HG02884 (cell line): Measurements from ENCODE around the gene SLITRK3.
"Not testable (repeated sequence)": the region's sequence is repeated elsewhere in the genome, so short reads cannot be mapped to it uniquely, and the experiment has no call there.

ENCODE experiments used
- ATAC-seq: cut with Tn5 transposase; IDR thresholded peaks from one replicate; pipeline ENCODE4 v1.9.1; 2021; ENCODE audit warnings: mild to moderate bottlenecking, moderate library complexity; ENCODE audit not compliant: unreplicated experiment

The SLITRK3 gene

GRCh38 chr3:165192610-165193192 is 3.5 kb downstream of the SLITRK3 start:
- ATAC-seq: no peak

- ATAC-seq: no peak
Observed at GRCh38 chr3:165191491-165191890, 4.7 kb downstream of the SLITRK3 start.

DNA sequence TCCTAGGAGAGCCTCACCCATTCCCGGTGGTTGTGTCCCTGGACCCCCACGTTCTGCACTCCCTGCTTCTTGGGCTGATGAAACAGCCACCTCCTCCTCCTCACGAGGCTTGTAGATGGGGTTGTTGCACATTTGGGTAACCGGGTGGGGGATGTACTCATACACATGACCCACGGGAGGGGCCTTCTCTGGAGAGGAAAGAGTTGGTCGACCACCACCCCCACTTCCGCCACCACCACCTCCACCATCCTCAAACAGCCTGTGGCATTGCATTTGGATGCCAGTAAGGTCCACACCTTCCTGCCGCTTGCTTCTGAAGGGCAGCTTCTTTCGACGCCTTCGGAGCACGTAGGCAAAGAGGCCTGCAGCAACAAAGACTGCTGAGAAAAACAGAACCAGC is 7.7 kb downstream of the SLITRK3 start:
- ATAC-seq: no peak

DNA sequence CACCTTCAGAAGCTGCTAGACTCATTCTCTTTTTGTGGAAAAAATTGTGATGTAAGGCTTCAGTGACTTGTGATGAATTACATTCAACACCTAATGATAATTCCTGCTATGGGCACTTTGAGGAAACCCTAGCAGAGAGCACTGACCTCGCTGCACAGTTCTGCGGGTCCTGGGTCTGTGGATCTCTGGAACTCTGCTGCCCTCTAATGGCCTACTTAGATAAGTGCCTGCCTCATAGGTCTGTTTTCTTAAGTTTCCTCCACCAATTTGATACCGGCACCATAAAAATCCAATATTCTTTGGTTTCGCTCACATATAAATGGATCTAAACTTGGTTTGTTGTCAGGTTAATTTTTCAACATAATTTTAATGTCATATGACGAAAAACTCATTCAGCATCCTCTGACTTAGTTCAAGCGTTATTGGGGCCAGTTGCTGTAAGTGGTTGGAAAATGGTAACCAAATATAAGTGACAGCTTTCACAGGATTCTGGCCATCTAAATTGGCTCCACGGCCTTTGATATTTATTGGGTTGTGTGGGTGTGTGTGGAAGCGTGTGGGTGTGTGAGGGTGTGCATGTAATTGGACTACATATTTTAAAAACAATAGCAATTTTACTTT is 10.4 kb downstream of the SLITRK3 start:
- peak; percentile 97 for ATAC-seq

DNA sequence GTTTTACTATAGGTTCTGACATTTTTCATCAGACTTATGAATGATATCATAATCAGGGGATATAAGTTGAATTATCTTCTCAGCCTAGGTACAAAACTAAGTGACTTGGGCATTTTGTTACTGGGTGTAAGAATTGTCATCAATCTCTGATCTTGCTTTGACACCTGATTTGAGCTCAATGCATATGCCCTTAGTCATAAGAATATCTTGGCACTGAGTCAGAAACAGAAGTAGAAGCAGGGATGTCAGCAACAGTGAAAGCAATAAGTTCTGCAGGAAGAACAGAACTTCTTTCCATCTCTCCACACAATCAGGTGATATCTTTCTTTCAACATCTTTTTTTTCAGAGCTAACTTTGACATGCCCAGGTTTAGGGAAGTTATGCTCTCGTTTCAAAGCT is 14.6 kb downstream of the SLITRK3 start:
- ATAC-seq: no peak

DNA sequence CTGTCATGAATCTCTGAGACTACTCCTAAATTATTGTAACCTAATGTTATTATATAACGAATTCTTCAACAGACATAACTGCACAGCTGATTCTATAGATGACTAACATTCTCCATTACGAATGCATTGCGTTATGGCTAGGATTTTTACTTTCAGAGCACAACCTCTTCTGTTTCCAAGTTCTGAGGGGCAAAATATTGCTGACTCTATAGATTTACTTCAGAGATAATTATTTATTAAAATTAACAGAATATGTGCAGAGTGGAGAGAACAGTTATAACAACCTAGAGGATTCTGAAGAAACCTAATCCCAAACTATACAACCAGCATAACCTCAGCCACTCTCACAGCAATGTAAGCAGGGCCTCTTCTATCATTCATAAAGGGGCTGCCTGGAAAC is 25.9 kb downstream of the SLITRK3 start:
- ATAC-seq: no peak

DNA sequence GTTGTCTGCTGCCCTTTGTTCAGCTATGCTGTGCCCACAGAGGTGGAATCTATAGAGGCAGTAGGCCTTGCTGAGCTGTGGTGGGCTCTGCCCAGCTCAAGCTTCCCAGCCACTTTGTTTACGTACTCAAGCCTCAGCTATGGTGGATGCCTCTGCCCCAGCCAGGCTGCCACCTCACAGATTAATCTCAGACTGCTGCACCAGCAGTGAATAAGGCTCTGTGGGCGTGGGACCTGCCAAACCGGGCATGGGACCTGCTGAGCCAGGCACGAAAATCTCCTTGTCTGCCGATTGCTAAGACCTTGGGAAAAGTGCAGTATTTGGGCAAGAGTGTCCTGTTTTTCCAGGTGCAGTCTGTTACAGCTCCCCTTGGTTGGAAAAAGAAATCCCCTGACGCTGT is 26.8 kb downstream of the SLITRK3 start:
- ATAC-seq: no peak

GRCh38 chr3:165162883-165163282 is 33.3 kb downstream of the SLITRK3 start:
- no peak for ATAC-seq

GRCh38 chr3:165159760-165160421 is 36.3 kb downstream of the SLITRK3 start:
- ATAC-seq: no peak

- ATAC-seq: no peak
Observed at GRCh38 chr3:165158011-165158410, 38.2 kb downstream of the SLITRK3 start.

DNA sequence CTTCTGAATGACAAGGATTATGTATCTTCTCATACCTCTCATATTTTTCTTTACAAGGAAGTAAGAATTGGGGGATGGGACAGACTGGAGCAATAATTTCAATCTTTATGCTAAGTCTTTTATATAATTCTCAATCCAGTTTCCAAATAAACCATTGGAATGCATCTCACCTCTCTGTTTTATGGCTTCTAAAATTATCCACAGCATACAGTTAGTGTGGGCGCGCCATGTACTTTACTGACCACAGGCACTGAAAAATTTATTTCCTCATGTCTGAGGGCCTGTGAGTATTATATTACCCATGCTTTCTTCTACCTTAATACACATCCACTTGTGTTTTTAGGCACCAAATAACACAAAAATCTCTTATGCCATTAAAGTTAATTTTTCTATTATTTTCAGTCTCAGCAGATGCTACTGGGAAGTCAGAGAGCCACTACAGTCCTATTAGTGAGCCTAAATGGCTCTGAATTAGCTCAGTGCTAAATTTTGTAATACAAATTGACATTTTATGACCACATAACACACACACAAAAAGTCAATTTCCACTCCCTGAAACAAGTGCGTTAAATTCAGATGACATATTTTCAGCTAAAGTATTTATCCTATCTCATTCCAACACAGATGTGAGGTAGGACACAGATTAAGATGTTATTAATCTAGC is 39.3 kb downstream of the SLITRK3 start:
- ATAC-seq: no peak

DNA sequence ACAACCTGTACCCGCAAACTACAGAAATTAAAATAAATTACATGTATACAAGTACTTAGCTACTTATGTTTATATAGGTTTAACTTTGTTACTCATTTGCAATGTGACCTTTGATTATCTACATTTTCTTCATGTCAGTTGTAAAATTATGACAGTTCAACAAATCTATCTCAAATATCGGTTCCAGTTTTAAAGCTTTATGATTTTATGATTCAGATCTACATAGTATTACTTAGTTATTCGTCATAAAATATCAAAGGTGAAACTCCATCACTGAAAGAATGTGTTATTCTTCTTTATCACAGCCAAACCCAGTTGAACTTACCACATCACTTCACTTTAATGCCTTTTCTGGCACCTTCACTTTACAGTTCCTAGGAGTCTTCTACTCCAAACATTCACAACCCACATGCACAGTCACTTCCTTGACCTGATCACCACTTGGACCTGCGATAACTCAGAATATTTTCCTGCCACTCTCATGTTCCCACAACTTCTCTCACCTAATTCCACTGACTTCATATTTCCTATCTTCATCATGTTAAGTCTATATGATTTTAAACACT is 47.2 kb downstream of the SLITRK3 start:
- ATAC-seq: no peak

- ATAC-seq: no peak
Observed at GRCh38 chr3:165144271-165144670, 51.9 kb downstream of the SLITRK3 start.

DNA sequence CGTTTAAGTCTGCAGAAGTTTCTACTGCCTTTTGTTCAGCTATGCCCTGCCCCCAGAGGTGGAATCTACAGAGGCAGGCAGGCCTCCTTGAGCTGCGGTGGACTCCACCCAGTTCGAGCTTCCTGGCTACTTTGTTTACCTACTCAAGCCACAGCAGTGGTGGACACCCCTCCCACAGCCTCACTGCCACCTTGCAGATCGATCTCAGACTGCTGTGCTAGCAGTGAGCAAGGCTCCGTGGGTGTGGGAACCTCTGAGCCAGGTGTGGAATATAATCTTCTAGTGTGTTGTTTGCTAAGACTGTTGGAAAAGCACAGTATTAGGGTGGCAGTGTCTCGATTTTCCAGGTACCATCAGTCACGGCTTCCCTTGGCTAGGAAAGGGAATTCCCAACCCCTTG is 56.3 kb downstream of the SLITRK3 start:
- not testable (repeated sequence) for ATAC-seq
